Measurements from ENCODE around the gene SYVN1. TPM values are rescaled to one million over a fixed set of nuclear protein-coding genes. Genes with fewer than 3 reads are reported as not detected.

Gene SYVN1
- total RNA-seq, 1 donor from 2014 or later, result 54.7 TPM

DNA sequence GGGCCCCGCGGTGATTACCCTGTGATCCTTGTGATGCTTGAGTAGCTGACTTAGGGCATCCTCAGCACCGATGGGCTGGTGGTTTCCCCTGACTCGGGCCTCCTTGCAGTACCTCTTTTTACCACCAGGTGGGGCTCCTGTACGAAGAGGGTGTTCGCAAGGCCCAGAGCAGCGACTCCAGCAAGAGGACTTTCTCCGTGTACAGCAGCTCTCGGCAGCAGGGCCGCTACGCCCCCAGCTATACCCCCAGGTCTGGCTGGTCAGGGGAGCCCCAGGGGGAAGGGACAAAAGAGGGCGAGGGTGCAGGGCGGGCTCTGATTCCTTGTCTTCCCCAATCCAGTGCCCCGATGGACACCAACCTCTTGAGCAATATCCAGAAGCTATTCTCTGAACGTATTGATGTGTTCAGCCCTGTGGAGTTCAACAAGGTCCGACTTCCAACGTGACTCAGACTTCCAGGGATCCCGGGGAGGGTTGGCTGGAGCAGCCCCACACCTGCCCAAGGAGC is 23.9 kb downstream of the SYVN1 start:
- H3K27me3 Mint-ChIP-seq (ENCODE audit: unreplicated experiment), result peaks cover 21% of the 10 kb centered on the region
- TF ChIP-seq, protein P1, sequence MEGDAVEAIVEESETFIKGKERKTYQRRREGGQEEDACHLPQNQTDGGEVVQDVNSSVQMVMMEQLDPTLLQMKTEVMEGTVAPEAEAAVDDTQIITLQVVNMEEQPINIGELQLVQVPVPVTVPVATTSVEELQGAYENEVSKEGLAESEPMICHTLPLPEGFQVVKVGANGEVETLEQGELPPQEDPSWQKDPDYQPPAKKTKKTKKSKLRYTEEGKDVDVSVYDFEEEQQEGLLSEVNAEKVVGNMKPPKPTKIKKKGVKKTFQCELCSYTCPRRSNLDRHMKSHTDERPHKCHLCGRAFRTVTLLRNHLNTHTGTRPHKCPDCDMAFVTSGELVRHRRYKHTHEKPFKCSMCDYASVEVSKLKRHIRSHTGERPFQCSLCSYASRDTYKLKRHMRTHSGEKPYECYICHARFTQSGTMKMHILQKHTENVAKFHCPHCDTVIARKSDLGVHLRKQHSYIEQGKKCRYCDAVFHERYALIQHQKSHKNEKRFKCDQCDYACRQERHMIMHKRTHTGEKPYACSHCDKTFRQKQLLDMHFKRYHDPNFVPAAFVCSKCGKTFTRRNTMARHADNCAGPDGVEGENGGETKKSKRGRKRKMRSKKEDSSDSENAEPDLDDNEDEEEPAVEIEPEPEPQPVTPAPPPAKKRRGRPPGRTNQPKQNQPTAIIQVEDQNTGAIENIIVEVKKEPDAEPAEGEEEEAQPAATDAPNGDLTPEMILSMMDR (IDR thresholded peaks at IDR 0.05; ENCODE audit: partially characterized antibody, unreplicated experiment), result peak; percentile 100
- DNase-seq, result peak; percentile 98
- peaks cover 10% of the 10 kb centered on the region for H3K4me1 Mint-ChIP-seq (ENCODE audit: low read depth, unreplicated experiment)
- peak overlapping the region; percentile 15 for H3K4me3 Mint-ChIP-seq (ENCODE audit: unreplicated experiment)
- H3K27ac Mint-ChIP-seq (ENCODE audit: unreplicated experiment), result peak overlapping the region; percentile 17
- H3K9me3 Mint-ChIP-seq (ENCODE audit: unreplicated experiment), result peaks cover 13% of the 10 kb centered on the region
- H3K36me3 Mint-ChIP-seq (ENCODE audit: unreplicated experiment), result no peaks in the 10 kb centered on the region

- no peak for DNase-seq
- Mint-ChIP-seq H3K27me3 (ENCODE audit: unreplicated experiment) (peaks cover 21% of the 10 kb centered on the region), H3K27ac (ENCODE audit: unreplicated experiment) (no peak overlapping the region), H3K36me3 (ENCODE audit: unreplicated experiment) (no peaks in the 10 kb centered on the region), H3K9me3 (ENCODE audit: unreplicated experiment) (peaks cover 15% of the 10 kb centered on the region), H3K4me3 (ENCODE audit: unreplicated experiment) (no peak overlapping the region), H3K4me1 (ENCODE audit: low read depth, unreplicated experiment) (peaks cover 10% of the 10 kb centered on the region)
- TF ChIP-seq, protein P1 (IDR thresholded peaks at IDR 0.05; ENCODE audit: partially characterized antibody, unreplicated experiment), result no peak
Measured at GRCh38 chr11:65109231-65110198, 24.8 kb downstream of the SYVN1 start.

DNA sequence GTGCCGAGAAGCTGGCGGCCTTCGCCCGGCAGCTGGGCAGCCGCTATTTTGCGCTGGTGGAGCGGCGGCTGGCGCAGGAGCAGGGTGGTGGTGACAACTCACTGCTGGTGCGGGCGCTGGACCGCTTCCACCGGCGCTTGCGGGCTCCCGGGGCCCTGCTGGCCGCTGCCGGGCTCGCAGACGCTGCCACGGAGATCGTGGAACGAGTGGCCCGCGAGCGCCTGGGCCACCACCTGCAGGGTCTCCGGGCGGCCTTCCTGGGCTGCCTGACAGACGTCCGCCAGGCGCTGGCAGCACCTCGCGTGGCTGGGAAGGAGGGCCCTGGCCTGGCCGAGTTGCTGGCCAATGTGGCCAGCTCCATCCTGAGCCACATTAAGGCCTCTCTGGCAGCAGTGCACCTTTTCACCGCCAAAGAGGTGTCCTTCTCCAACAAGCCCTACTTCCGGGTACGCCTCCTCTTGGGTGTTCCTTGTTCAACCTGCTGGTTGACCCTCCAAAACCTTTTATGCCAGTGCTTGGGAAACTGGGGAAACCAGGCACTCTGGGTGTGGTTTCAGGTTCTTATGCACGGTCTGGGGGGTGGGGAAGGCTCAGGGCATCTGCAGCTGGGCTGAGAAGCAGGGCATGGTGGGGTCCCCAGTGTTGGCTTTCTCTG is 25.7 kb downstream of the SYVN1 start:
- peaks cover 5% of the 10 kb centered on the region for H3K4me1 Mint-ChIP-seq (ENCODE audit: low read depth, unreplicated experiment)
- no peak overlapping the region for H3K27ac Mint-ChIP-seq (ENCODE audit: unreplicated experiment)
- no peak for DNase-seq
- H3K27me3 Mint-ChIP-seq (ENCODE audit: unreplicated experiment), result peaks cover 17% of the 10 kb centered on the region
- peaks cover 15% of the 10 kb centered on the region for H3K9me3 Mint-ChIP-seq (ENCODE audit: unreplicated experiment)
- no peaks in the 10 kb centered on the region for H3K36me3 Mint-ChIP-seq (ENCODE audit: unreplicated experiment)
- TF ChIP-seq, protein P1 (IDR thresholded peaks at IDR 0.05; ENCODE audit: partially characterized antibody, unreplicated experiment), result no peak
- no peak overlapping the region for H3K4me3 Mint-ChIP-seq (ENCODE audit: unreplicated experiment)

DNA sequence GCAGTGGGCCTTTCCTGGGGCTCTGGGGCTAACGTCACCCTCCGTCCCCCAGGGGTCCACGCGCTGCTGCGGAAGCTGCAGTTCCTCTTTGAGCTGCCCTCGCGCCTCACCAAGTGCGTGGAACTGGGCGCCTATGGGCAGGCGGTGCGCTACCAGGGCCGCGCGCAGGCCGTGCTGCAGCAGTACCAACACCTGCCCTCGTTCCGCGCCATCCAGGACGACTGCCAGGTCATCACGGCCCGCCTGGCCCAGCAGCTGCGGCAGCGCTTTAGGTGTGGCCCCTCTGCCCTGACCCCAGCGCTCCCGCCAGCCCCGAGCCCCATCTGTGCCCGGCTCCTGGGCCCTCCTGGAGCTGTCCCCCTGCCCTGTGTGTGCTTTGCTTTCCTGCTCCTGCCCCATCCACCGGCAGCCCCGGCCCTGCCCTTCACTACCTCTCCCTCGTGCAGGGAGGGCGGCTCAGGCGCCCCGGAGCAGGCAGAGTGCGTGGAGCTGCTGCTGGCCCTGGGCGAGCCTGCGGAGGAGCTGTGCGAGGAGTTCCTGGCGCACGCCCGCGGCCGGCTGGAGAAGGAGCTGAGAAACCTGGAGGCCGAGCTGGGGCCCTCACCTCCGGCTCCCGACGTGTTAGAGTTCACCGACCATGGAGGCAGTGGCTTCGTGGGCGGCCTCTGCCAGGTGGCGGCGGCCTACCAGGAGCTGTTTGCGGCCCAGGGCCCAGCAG is 26.4 kb downstream of the SYVN1 start:
- H3K4me3 Mint-ChIP-seq (ENCODE audit: unreplicated experiment), result no peak overlapping the region
- DNase-seq, result no peak
- H3K27me3 Mint-ChIP-seq (ENCODE audit: unreplicated experiment), result peaks cover 13% of the 10 kb centered on the region
- H3K9me3 Mint-ChIP-seq (ENCODE audit: unreplicated experiment), result peaks cover 10% of the 10 kb centered on the region
- TF ChIP-seq, protein P1 (IDR thresholded peaks at IDR 0.05; ENCODE audit: partially characterized antibody, unreplicated experiment), result no peak
- H3K36me3 Mint-ChIP-seq (ENCODE audit: unreplicated experiment), result no peaks in the 10 kb centered on the region
- H3K27ac Mint-ChIP-seq (ENCODE audit: unreplicated experiment), result no peak overlapping the region
- H3K4me1 Mint-ChIP-seq (ENCODE audit: low read depth, unreplicated experiment), result peaks cover 3% of the 10 kb centered on the region
